A673 (cell line): ENCODE data around the gene DSP. TPM values are rescaled to one million over a fixed set of nuclear protein-coding genes. Genes with fewer than 3 reads are reported as not detected.

ENCODE experiments used
- BruUV-seq: library from RNA; stranded (reverse); fragments of 400-500 nt; replicated peaks from 2 replicates; lab custom pipeline; 2021; lab: Mats Ljungman, UMichigan
- CTCF ChIA-PET: fragments of 300-600 bp; sonication (Branson Sonifier 250); formaldehyde crosslinking; loops from one replicate; lab custom pipeline; 2022; ENCODE audit warnings: antibody characterized with exemption; lab: Charles Lee
- POLR2A ChIA-PET: fragments of 300-600 bp; sonication (Branson Sonifier 250); formaldehyde crosslinking; loops from one replicate; lab custom pipeline; 2022; ENCODE audit warnings: antibody characterized with exemption; ENCODE audit not compliant: low non-redundant PET; lab: Charles Lee
- DNase-seq: peaks from one replicate; pipeline ENCODE4 v3.0.0-alpha.2; 2015; ENCODE audit warnings: low spot score
- H3K27ac ChIP-seq: fragments of 200-600 bp; sonication (generic); 2 replicates; pipeline ENCODE4 v1.5.1; 2016; ENCODE audit warnings: mixed run types, low read depth, mild to moderate bottlenecking, mixed read lengths, antibody characterized with exemption, low read length; ENCODE audit not compliant: poor library complexity, severe bottlenecking
- H3K27me3 ChIP-seq: fragments of 200-600 bp; sonication (generic); replicated peaks from 2 replicates; pipeline ENCODE4 v1.6.1; 2017; ENCODE audit warnings: mixed run types, low read depth, mild to moderate bottlenecking, mixed read lengths, antibody characterized with exemption, low read length; ENCODE audit not compliant: insufficient read depth, poor library complexity
- H3K36me3 ChIP-seq: fragments of 200-600 bp; sonication (generic); 2 replicates; pipeline ENCODE4 v1.6.1; 2016; ENCODE audit warnings: mixed run types, mild to moderate bottlenecking, mixed read lengths, antibody characterized with exemption, low read length; ENCODE audit not compliant: insufficient read depth, poor library complexity, severe bottlenecking
- H3K4me1 ChIP-seq: fragments of 200-600 bp; sonication (generic); 2 replicates; pipeline ENCODE4 v1.6.1; 2017; ENCODE audit warnings: mixed run types, mild to moderate bottlenecking, mixed read lengths, antibody characterized with exemption, low read length; ENCODE audit not compliant: insufficient read depth, poor library complexity, severe bottlenecking
- H3K4me3 ChIP-seq: fragments of 200-600 bp; sonication (generic); 2 replicates; pipeline ENCODE4 v1.5.1; 2016; ENCODE audit warnings: low read depth, mixed run types, mild to moderate bottlenecking, mixed read lengths, low read length; ENCODE audit not compliant: poor library complexity, severe bottlenecking
- H3K9me3 ChIP-seq: fragments of 200-600 bp; sonication (generic); 2 replicates; pipeline ENCODE4 v1.6.1; 2016; ENCODE audit warnings: mixed run types, low read depth, mild to moderate bottlenecking, mixed read lengths, antibody characterized with exemption, low read length; ENCODE audit not compliant: poor library complexity, severe bottlenecking
- EZH2 ChIP-seq: fragments of 200-600 bp; sonication (generic); IDR thresholded peaks from 2 replicates; pipeline ENCODE4 v1.6.1; 2017; ENCODE audit warnings: borderline replicate concordance, low read depth, mild to moderate bottlenecking, mixed read lengths, antibody characterized with exemption, low read length; ENCODE audit not compliant: poor library complexity, severe bottlenecking
- intact Hi-C: fragments of 100-400 bp; cut with micrococcal nuclease; formaldehyde crosslinking; loops from one replicate; pipeline ENCODE4 v1.10.0; 2022; ENCODE audit not compliant: unreplicated experiment
- total RNA-seq: library from RNA; stranded (reverse); gene quantifications from 2 replicates; pipeline ENCODE4 v1.2.3, GENCODE V29; 2021
- TF ChIP-seq, protein P1 (sequence below): fragments of 300-800, 200-600 bp; sonication (generic); conservative IDR thresholded peaks from 2 replicates; pipeline ENCODE4 v1.5.1; 2017; ENCODE audit warnings: low read depth, mild to moderate bottlenecking, antibody characterized with exemption, low read length, moderate library complexity, mixed read lengths

The DSP gene
- total RNA-seq, 1 experiment from 2014 or later = 0.28 TPM

DNA sequence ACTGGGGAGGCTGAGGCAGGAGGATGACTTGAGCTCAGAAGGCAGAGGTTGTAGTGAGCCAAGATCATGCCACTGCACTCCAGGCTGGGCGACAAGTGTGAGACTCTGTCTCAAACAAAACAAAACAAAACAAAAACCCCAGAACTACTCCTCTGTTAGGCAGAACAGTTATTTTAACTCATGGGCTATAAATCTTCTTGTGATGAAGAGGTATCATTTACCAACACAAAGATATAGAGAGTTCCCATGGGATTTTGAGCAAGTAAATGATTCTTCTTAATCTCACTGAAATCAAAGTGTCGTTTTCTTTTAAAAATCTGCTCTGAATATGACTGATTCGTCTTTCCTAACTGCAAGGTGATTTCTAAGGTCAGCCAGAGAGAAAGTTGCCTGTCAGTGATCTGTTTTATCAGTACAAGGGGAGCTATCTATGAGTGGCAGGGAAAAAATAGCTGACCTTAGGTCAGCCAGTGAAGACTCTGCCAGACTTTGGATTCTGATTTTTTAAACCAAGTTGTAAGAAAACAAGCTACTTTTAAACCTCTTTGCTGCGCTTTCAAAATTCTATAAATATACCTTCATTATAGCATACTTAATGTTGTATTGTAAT is 3.8 kb upstream of the DSP start:
- intact Hi-C loops = no loop called here
- no peaks in the 10 kb centered on the region for H3K36me3 ChIP-seq
- BruUV-seq = no TSS peak
- ChIA-PET CTCF (no interaction called here), POLR2A (no interaction called here)
- peaks cover 42% of the 10 kb centered on the region for H3K27me3 ChIP-seq
- no peaks in the 10 kb centered on the region for H3K9me3 ChIP-seq
- TF ChIP-seq, protein P1, sequence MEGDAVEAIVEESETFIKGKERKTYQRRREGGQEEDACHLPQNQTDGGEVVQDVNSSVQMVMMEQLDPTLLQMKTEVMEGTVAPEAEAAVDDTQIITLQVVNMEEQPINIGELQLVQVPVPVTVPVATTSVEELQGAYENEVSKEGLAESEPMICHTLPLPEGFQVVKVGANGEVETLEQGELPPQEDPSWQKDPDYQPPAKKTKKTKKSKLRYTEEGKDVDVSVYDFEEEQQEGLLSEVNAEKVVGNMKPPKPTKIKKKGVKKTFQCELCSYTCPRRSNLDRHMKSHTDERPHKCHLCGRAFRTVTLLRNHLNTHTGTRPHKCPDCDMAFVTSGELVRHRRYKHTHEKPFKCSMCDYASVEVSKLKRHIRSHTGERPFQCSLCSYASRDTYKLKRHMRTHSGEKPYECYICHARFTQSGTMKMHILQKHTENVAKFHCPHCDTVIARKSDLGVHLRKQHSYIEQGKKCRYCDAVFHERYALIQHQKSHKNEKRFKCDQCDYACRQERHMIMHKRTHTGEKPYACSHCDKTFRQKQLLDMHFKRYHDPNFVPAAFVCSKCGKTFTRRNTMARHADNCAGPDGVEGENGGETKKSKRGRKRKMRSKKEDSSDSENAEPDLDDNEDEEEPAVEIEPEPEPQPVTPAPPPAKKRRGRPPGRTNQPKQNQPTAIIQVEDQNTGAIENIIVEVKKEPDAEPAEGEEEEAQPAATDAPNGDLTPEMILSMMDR = no peak
- no peak for TF ChIP-seq EZH2
- DNase-seq = no peak
- no peak overlapping the region for H3K4me3 ChIP-seq
- H3K4me1 ChIP-seq = peaks cover 11% of the 10 kb centered on the region
- no peak overlapping the region for H3K27ac ChIP-seq

DNA sequence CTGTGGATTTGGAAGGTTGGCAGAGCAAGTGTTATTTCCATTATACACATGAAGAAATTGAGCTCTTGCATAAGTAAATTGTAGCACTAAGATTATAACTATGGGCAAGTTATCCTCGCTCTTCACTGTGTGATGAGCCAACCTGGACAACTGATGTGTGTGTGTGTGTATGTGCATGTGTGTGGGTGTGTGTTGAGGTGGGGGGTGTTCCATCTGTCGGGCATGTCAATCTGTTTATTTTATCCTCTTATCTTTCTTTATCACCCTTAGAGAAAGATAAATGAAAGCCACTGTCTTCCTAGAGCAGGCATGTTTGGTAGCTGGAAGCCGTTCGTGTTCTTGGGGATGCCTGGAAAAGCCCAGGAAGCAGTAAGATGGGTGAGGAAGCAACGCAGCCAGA is 3.0 kb upstream of the DSP start:
- Histone ChIP-seq H3K4me3 (no peak overlapping the region), H3K9me3 (no peaks in the 10 kb centered on the region), H3K27ac (no peak overlapping the region), H3K4me1 (peaks cover 11% of the 10 kb centered on the region), H3K36me3 (no peaks in the 10 kb centered on the region), H3K27me3 (peaks cover 50% of the 10 kb centered on the region)
- CTCF ChIA-PET = no interaction called here
- intact Hi-C loops = no loop called here
- POLR2A ChIA-PET = no interaction called here
- no peak for DNase-seq
- no TSS peak for BruUV-seq
- TF ChIP-seq EZH2 = no peak
- TF ChIP-seq, protein P1 = no peak

DNA sequence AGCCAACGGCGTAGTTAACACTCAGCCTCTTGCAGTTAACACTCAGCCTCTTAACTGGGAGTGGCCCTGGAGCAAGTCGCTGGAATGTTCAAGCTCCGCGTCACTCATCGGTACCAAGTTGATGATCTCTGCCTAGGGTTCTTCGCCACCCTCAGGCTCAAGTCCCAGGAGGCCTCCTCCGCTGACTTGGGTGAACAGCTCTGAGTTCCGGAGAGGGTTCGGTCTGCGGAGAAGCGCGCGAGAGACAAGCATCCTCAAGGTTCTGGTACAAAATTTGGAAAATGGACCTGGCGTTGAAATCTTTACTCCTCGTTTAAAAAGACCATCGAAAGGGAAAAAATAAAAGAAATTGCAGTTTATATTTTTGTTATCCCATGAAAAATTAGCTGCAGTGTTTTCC is 876 bp upstream of the DSP start:
- POLR2A ChIA-PET = no interaction called here
- no peak for TF ChIP-seq EZH2
- TF ChIP-seq, protein P1 = no peak
- no peaks in the 10 kb centered on the region for H3K36me3 ChIP-seq
- H3K27ac ChIP-seq = no peak overlapping the region
- no TSS peak for BruUV-seq
- H3K4me3 ChIP-seq = no peak overlapping the region
- intact Hi-C loops = no loop called here
- DNase-seq = no peak
- no peaks in the 10 kb centered on the region for H3K9me3 ChIP-seq
- H3K4me1 ChIP-seq = peaks cover 11% of the 10 kb centered on the region
- CTCF ChIA-PET = interaction anchor here (0.6 kb wide), 1 partner anchor 179 kb away, joined by 5 read pairs; no protein-coding TSS in a partner anchor
- peaks cover 71% of the 10 kb centered on the region for H3K27me3 ChIP-seq
